Caco-2 (cell line): Measurements from ENCODE around the gene LMO7. TPM values are rescaled to one million over a fixed set of nuclear protein-coding genes. Genes with fewer than 3 reads are reported as not detected.

ENCODE experiments used
- BruUV-seq: library from RNA; stranded (reverse); fragments of 400-500 nt; replicated peaks from 2 replicates; lab custom pipeline; 2021; lab: Mats Ljungman, UMichigan
- CTCF ChIA-PET: fragments of 300-600 bp; sonication (Branson Sonifier 250); formaldehyde crosslinking; loops from one replicate; lab custom pipeline; 2022; ENCODE audit warnings: antibody characterized with exemption; lab: Charles Lee
- POLR2A ChIA-PET: fragments of 300-600 bp; sonication (Branson Sonifier 250); formaldehyde crosslinking; loops from one replicate; lab custom pipeline; 2022; ENCODE audit warnings: antibody characterized with exemption; lab: Charles Lee
- DNase-seq, 2 experiments: peaks; one replicate each; pipeline versions ENCODE4 v3.0.0 to v3.0.0-alpha.2; 2020 to 2022
- H3K27me3 ChIP-seq: replicated peaks from 2 replicates; pipeline ENCODE4 v1.6.0; 2011; ENCODE audit warnings: low read length; ENCODE audit not compliant: control insufficient read depth, insufficient read depth
- H3K36me3 ChIP-seq: 2 replicates; pipeline ENCODE4 v1.5.1; 2011; ENCODE audit warnings: low read length; ENCODE audit not compliant: control insufficient read depth, insufficient read depth
- H3K4me1 ChIP-seq: fragments of 250-450 bp; sonication (Bioruptor Pico); 2 replicates; pipeline ENCODE4 v1.5.1; 2020; ENCODE audit warnings: mild to moderate bottlenecking
- H3K4me3 ChIP-seq: 2 replicates; pipeline ENCODE4 v1.5.1; 2011; ENCODE audit warnings: low read depth, mild to moderate bottlenecking, control low read depth, low read length
- H3K9me3 ChIP-seq: fragments of 250-450 bp; sonication (Bioruptor Pico); 2 replicates; pipeline ENCODE4 v1.5.1; 2020; ENCODE audit warnings: mild to moderate bottlenecking, moderate library complexity
- H3K27ac Mint-ChIP-seq: one replicate; pipeline ENCODE4 v1.8.0; 2022; ENCODE audit warnings: mixed read lengths; ENCODE audit not compliant: unreplicated experiment
- H3K27me3 Mint-ChIP-seq: one replicate; pipeline ENCODE4 v1.8.0; 2022; ENCODE audit warnings: mixed read lengths; ENCODE audit not compliant: insufficient read depth, unreplicated experiment
- H3K36me3 Mint-ChIP-seq: one replicate; pipeline ENCODE4 v1.8.0; 2022; ENCODE audit warnings: mild to moderate bottlenecking, mixed read lengths; ENCODE audit not compliant: insufficient read depth, unreplicated experiment
- H3K4me1 Mint-ChIP-seq: one replicate; pipeline ENCODE4 v1.8.0; 2022; ENCODE audit warnings: low read depth, mixed read lengths; ENCODE audit not compliant: unreplicated experiment
- H3K4me3 Mint-ChIP-seq: one replicate; pipeline ENCODE4 v1.8.0; 2022; ENCODE audit warnings: mild to moderate bottlenecking, moderate library complexity, mixed read lengths; ENCODE audit not compliant: unreplicated experiment
- H3K9me3 Mint-ChIP-seq: one replicate; pipeline ENCODE4 v1.8.0; 2022; ENCODE audit warnings: mixed read lengths; ENCODE audit not compliant: unreplicated experiment
- CTCF ChIP-seq, 2 experiments: fragments of 200-600 bp in 1 of 2; IDR thresholded peaks; 1 replicate in 1 of 2; 2 replicates in 1 of 2; pipeline versions ENCODE4 v1.5.1 to v1.8.0; 2011 to 2022; ENCODE audit warnings: antibody characterized with exemption in 1 of 2, control low read depth in 1 of 2, inconsistent platforms in 1 of 2, low read depth in 1 of 2, low read length in 1 of 2, mild to moderate bottlenecking in 1 of 2, moderate library complexity in 1 of 2; ENCODE audit not compliant: insufficient read depth in 1 of 2, severe bottlenecking in 1 of 2, unreplicated experiment in 1 of 2
- intact Hi-C: fragments of 100-400 bp; cut with micrococcal nuclease; formaldehyde crosslinking; loops from one replicate; pipeline ENCODE4 v1.10.0; 2022; ENCODE audit not compliant: unreplicated experiment
- total RNA-seq: library from RNA; stranded (reverse); gene quantifications from 2 replicates; pipeline ENCODE4 v1.2.3, GENCODE V29; 2022

LMO7 gene
- total RNA-seq, 1 experiment from 2014 or later = 209 TPM

DNA sequence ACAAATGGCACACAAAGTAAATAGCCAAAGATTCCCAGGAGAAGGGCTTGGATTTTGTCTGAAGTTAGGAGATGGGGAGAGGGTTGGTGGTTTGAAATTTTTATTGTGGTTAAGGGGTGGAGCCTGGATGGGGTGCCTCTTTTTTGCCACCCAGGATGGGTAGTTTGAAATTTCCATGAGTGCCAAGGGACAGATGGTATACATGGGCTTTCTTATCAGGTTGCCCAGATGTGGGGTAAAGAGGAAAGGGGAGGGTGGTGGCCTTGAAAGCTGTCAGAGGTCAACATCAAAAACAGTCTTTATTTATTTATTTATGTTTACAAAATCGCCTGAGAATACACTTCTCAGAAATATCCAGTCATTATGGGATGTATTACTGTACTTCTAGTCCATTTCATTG lies 46.2 kb downstream of the LMO7 start:
- DNase-seq = no peak
- Histone ChIP-seq H3K9me3 (no peaks in the 10 kb centered on the region), H3K27me3 (no peaks in the 10 kb centered on the region), H3K4me3 (no peak overlapping the region), H3K4me1 (peaks cover 23% of the 10 kb centered on the region; the same call in 1 of the 2 replicates), H3K36me3 (no peaks in the 10 kb centered on the region)
- ChIA-PET CTCF (no interaction called here), POLR2A (no interaction called here)
- H3K4me1 Mint-ChIP-seq = peaks cover 12% of the 10 kb centered on the region
- no TSS peak for BruUV-seq
- TF ChIP-seq CTCF (IDR thresholded peaks at IDR 0.05; ENCODE audit: insufficient read depth in 1 of 2, low read depth in 1 of 2, low read length in 1 of 2, severe bottlenecking in 1 of 2, unreplicated experiment in 1 of 2) = no peak
- intact Hi-C loops = loop anchor here (10.0 kb wide), 1 partner anchor 322 kb away; no protein-coding TSS in a partner anchor
- H3K36me3 Mint-ChIP-seq = peaks cover 17% of the 10 kb centered on the region
- H3K27me3 Mint-ChIP-seq = no peaks in the 10 kb centered on the region
- no peaks in the 10 kb centered on the region for H3K9me3 Mint-ChIP-seq
- no peak overlapping the region for H3K4me3 Mint-ChIP-seq
- no peak overlapping the region for H3K27ac Mint-ChIP-seq

- Histone ChIP-seq H3K4me1 (peaks cover 23% of the 10 kb centered on the region; the same call in 1 of the 2 replicates), H3K36me3 (no peaks in the 10 kb centered on the region), H3K4me3 (no peak overlapping the region), H3K27me3 (no peaks in the 10 kb centered on the region), H3K9me3 (no peaks in the 10 kb centered on the region)
- no peaks in the 10 kb centered on the region for H3K9me3 Mint-ChIP-seq
- POLR2A ChIA-PET = no interaction called here
- H3K4me3 Mint-ChIP-seq = peak overlapping the region; percentile 22
- peak overlapping the region; percentile 65 for H3K27ac Mint-ChIP-seq
- peaks cover 7% of the 10 kb centered on the region for H3K36me3 Mint-ChIP-seq
- intact Hi-C loops = loop anchor here (5.0 to 10.0 kb wide), 3 partner anchors 177 to 1202 kb away; partner anchors contain the start of gene KCTD12
- CTCF ChIA-PET = interaction anchor here (1.1 to 1.5 kb wide), 2 partner anchors 11 to 75 kb away, joined by 3 to 4 read pairs; no protein-coding TSS in a partner anchor
- no TSS peak for BruUV-seq
- peaks cover 19% of the 10 kb centered on the region for H3K4me1 Mint-ChIP-seq
- TF ChIP-seq CTCF (IDR thresholded peaks at IDR 0.05; ENCODE audit: insufficient read depth in 1 of 2, low read depth in 1 of 2, low read length in 1 of 2, severe bottlenecking in 1 of 2, unreplicated experiment in 1 of 2) = peak in 1 of 2 experiments; percentile 44
- no peaks in the 10 kb centered on the region for H3K27me3 Mint-ChIP-seq
- peak; percentile 69 to 70 for DNase-seq
Observed at GRCh38 chr13:75685239-75685697, 49.1 kb downstream of the LMO7 start.

- H3K9me3 ChIP-seq = no peaks in the 10 kb centered on the region
- ChIA-PET POLR2A (no interaction called here), CTCF (interaction anchor here (0.6 to 1.4 kb wide), 4 partner anchors 8 to 169 kb away, joined by 4 to 7 read pairs (median 6); no protein-coding TSS in a partner anchor)
- Mint-ChIP-seq H3K36me3 (peaks cover 7% of the 10 kb centered on the region), H3K4me3 (no peak overlapping the region), H3K9me3 (no peaks in the 10 kb centered on the region), H3K27me3 (no peaks in the 10 kb centered on the region), H3K27ac (no peak overlapping the region), H3K4me1 (peaks cover 27% of the 10 kb centered on the region)
- intact Hi-C loops = loop anchor here (1.0 to 10.0 kb wide), 7 partner anchors 13 to 1216 kb away; partner anchors contain the start of gene KCTD12
- TF ChIP-seq CTCF (IDR thresholded peaks at IDR 0.05; ENCODE audit: insufficient read depth in 1 of 2, low read depth in 1 of 2, low read length in 1 of 2, severe bottlenecking in 1 of 2, unreplicated experiment in 1 of 2) = peak; percentile 56 to 65
- peak in 1 of 2 experiments; percentile 53 for DNase-seq
- BruUV-seq = no TSS peak
- H3K27me3 ChIP-seq = no peaks in the 10 kb centered on the region
- no peak overlapping the region for H3K4me3 ChIP-seq
- peaks cover 23% of the 10 kb centered on the region; the same call in 1 of the 2 replicates for H3K4me1 ChIP-seq
- no peaks in the 10 kb centered on the region for H3K36me3 ChIP-seq
Observed at GRCh38 chr13:75687150-75687763, 51.1 kb downstream of the LMO7 start.
